DOHH2 (cell line): ENCODE data around the gene USH1C.

Source experiments
- H3F3A ChIP-seq: fragments of 200-600 bp; sonication (generic), shearing (Covaris generic); 2 replicates; pipeline ENCODE4 v1.6.0; 2016; ENCODE audit warnings: antibody characterized with exemption, mild to moderate bottlenecking; ENCODE audit not compliant: control insufficient read depth, insufficient read depth
- H3K27ac ChIP-seq: fragments of 200-600 bp; sonication (generic); 2 replicates; pipeline ENCODE4 v1.5.1; 2014; ENCODE audit warnings: low read depth, mild to moderate bottlenecking, low read length, moderate library complexity
- H3K27me3 ChIP-seq: fragments of 200-600 bp; sonication (generic); 2 replicates; pipeline ENCODE4 v1.6.1; 2014; ENCODE audit warnings: mild to moderate bottlenecking, low read length, mixed read lengths; ENCODE audit not compliant: control insufficient read depth
- H3K36me3 ChIP-seq: fragments of 200-600 bp; sonication (generic); 2 replicates; pipeline ENCODE4 v1.6.1; 2014; ENCODE audit warnings: mild to moderate bottlenecking, low read length, moderate library complexity, mixed read lengths; ENCODE audit not compliant: control insufficient read depth
- H3K4me1 ChIP-seq: fragments of 200-600 bp; sonication (generic); 2 replicates; pipeline ENCODE4 v1.6.1; 2014; ENCODE audit warnings: mild to moderate bottlenecking, low read length, mixed read lengths; ENCODE audit not compliant: control insufficient read depth
- H3K4me2 ChIP-seq: fragments of 200-600 bp; sonication (generic); 2 replicates; pipeline ENCODE4 v1.6.0; 2014; ENCODE audit warnings: mild to moderate bottlenecking, low read length, moderate library complexity
- H3K4me3 ChIP-seq: fragments of 200-600 bp; sonication (generic); 2 replicates; pipeline ENCODE4 v1.5.1; 2014; ENCODE audit warnings: mild to moderate bottlenecking, low read length, mixed read lengths
- H3K79me2 ChIP-seq: fragments of 200-600 bp; sonication (generic); 2 replicates; pipeline ENCODE4 v1.6.1; 2014; ENCODE audit warnings: mild to moderate bottlenecking, low read length, mixed read lengths; ENCODE audit not compliant: control insufficient read depth
- H3K9me2 ChIP-seq: fragments of 200-600 bp; sonication (generic); replicated peaks from 2 replicates; pipeline ENCODE4 v1.6.1; 2014; ENCODE audit warnings: mild to moderate bottlenecking, low read length, mixed read lengths; ENCODE audit not compliant: control insufficient read depth
- H3K9me3 ChIP-seq: fragments of 200-600 bp; sonication (generic); 2 replicates; pipeline ENCODE4 v1.6.1; 2014; ENCODE audit warnings: antibody characterized with exemption, low read length, mixed read lengths; ENCODE audit not compliant: control insufficient read depth, insufficient read depth
- H4K20me1 ChIP-seq: fragments of 200-600 bp; sonication (generic); 2 replicates; pipeline ENCODE4 v1.6.0; 2014; ENCODE audit warnings: low read depth, mild to moderate bottlenecking, antibody characterized with exemption, low read length, moderate library complexity; ENCODE audit not compliant: control insufficient read depth, insufficient read depth
- CTCF ChIP-seq: fragments of 200-600 bp; sonication (generic); IDR thresholded peaks from one replicate; pipeline ENCODE4 v1.5.1; 2014; ENCODE audit warnings: antibody characterized with exemption, mild to moderate bottlenecking, low read depth, low read length; ENCODE audit not compliant: poor library complexity, severe bottlenecking
- EZH2phosphoT487 ChIP-seq: fragments of 200-600 bp; sonication (generic); IDR thresholded peaks from 2 replicates; pipeline ENCODE4 v1.6.1; 2017; ENCODE audit warnings: borderline replicate concordance, mild to moderate bottlenecking, antibody characterized with exemption, low read length, moderate library complexity, mixed read lengths

Gene USH1C

GRCh38 chr11:17504330-17505107 lies 39.7 kb downstream of the USH1C start:
- no peaks in the 10 kb centered on the region for H3K9me3 ChIP-seq
- no peak overlapping the region for H3K27ac ChIP-seq
- no peak for TF ChIP-seq EZH2phosphoT487
- peak; percentile 86 for TF ChIP-seq CTCF
- H3K27me3 ChIP-seq = peaks cover 6% of the 10 kb centered on the region; the same call in 1 of the 2 replicates
- H3F3A ChIP-seq = no peaks in the 10 kb centered on the region
- H3K36me3 ChIP-seq = no peaks in the 10 kb centered on the region
- H4K20me1 ChIP-seq = no peaks in the 10 kb centered on the region
- H3K4me3 ChIP-seq = no peak overlapping the region
- no peaks in the 10 kb centered on the region for H3K79me2 ChIP-seq
- no peaks in the 10 kb centered on the region for H3K4me1 ChIP-seq
- no peaks in the 10 kb centered on the region for H3K9me2 ChIP-seq
- H3K4me2 ChIP-seq = no peak overlapping the region

DNA sequence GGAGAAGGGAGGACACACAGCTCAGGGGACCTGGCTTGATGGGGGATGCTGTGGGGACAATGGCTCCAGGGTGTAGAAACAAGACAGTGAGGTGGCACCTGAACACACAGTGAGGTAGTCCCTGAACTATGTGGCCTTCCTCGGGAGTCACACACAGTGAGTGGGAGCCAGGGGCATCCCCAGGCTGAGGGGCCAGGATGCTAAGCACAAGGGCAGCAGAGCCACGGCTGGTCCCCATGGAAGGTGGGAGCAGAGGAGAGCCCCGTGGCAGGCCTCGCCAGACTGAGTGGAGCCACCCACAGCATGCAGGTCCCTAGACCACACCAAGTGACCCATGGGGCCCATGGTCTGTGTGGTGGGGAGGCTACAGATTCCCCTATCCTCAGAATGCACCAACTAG lies 41.6 kb downstream of the USH1C start:
- no peak overlapping the region for H3K4me3 ChIP-seq
- no peak overlapping the region for H3K27ac ChIP-seq
- TF ChIP-seq CTCF = no peak
- no peak for TF ChIP-seq EZH2phosphoT487
- no peaks in the 10 kb centered on the region for H3K79me2 ChIP-seq
- no peak overlapping the region for H3K4me2 ChIP-seq
- H3K4me1 ChIP-seq = no peaks in the 10 kb centered on the region
- H3F3A ChIP-seq = no peaks in the 10 kb centered on the region
- H4K20me1 ChIP-seq = no peaks in the 10 kb centered on the region
- H3K9me3 ChIP-seq = no peaks in the 10 kb centered on the region
- no peaks in the 10 kb centered on the region; the same call in 1 of the 2 replicates for H3K27me3 ChIP-seq
- H3K36me3 ChIP-seq = no peaks in the 10 kb centered on the region
- no peaks in the 10 kb centered on the region for H3K9me2 ChIP-seq

- Histone ChIP-seq H3K4me2 (no peak overlapping the region), H3K79me2 (no peaks in the 10 kb centered on the region), H3K36me3 (no peaks in the 10 kb centered on the region), H3K4me1 (no peaks in the 10 kb centered on the region), H3K9me2 (no peaks in the 10 kb centered on the region), H3F3A (no peaks in the 10 kb centered on the region), H3K9me3 (no peaks in the 10 kb centered on the region), H3K4me3 (no peak overlapping the region), H4K20me1 (no peaks in the 10 kb centered on the region), H3K27ac (no peak overlapping the region), H3K27me3 (peaks cover 4% of the 10 kb centered on the region; the same call in 1 of the 2 replicates)
- no peak for TF ChIP-seq CTCF
- no peak for TF ChIP-seq EZH2phosphoT487
These were observed 43.5 kb downstream of the USH1C start for GRCh38 chr11:17500673-17501072.
